Lower leg skin (tissue), 4 donors: ENCODE results near the gene DNAJC17. TPM values are rescaled to one million over a fixed set of nuclear protein-coding genes. Genes with fewer than 3 reads are reported as not detected.

Experiments used
- DNase-seq, 2 donors: peaks; one replicate each; pipeline ENCODE4 v3.0.0-alpha.2; 2019; ENCODE audit warnings: low spot score in 2 of 2
- H3K4me3 ChIP-seq: fragments of 200-600 bp; sonication (generic); 2 replicates; pipeline ENCODE4 v1.5.1; 2017; ENCODE audit warnings: mild to moderate bottlenecking, low read depth; ENCODE audit not compliant: poor library complexity, severe bottlenecking
- POLR2A ChIP-seq, 2 donors: fragments of 450-650 bp; IDR thresholded peaks; one replicate each; pipeline ENCODE4 v1.6.1; 2016 to 2017; ENCODE audit warnings: antibody characterized with exemption in 2 of 2, mild to moderate bottlenecking in 1 of 2, moderate library complexity in 1 of 2
- WGBS, 2 donors: methylation state at CpG; one replicate each; pipeline ENCODE4 v1.1.5; 2018; 5-methylcytosine and 5-hydroxymethylcytosine counted together
- intact Hi-C: fragments of 100-400 bp; cut with DNase I; formaldehyde crosslinking; loops from one replicate; pipeline ENCODE4 v1.15.0; 2023; ENCODE audit warnings: low total_unique reads
- total RNA-seq, 4 donors: library from RNA; depleted of rRNA; stranded (reverse); fragments of >200 nt; gene quantifications; one replicate each; pipeline ENCODE4 v1.1.0, GENCODE V29; 2016
- TF ChIP-seq, protein P1 (sequence below), 3 donors: fragments of 450-650 bp; IDR thresholded peaks; one replicate each; pipeline ENCODE4 v1.5.1; 2016; ENCODE audit warnings: antibody characterized with exemption in 3 of 3, mild to moderate bottlenecking in 3 of 3, moderate library complexity in 2 of 3

The DNAJC17 gene
- total RNA-seq, 4 donors from 2014 or later: 16.5 to 53.1 (median 29.3) TPM

DNA sequence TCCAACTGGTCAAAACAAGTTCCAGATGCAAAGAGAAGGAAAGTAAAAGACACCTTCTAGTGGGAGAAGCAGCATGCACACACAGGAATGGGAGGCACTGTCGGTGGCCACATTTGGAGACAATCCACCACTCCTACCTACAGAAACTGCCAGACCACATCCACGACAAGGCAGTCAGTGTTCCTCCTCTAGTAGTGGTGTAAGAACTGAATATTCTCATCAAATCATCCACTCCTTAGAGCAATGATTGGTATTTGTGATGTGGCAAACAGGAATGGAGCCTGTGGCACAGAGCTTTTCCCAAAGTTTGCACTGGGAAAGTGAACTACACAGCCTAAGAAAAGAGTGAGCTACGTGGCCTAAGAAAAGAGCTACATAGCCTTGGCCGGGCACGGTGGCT lies 31.5 kb upstream of the DNAJC17 start:
- no peak for TF ChIP-seq POLR2A (IDR thresholded peaks at IDR 0.05)
- TF ChIP-seq, protein P1, sequence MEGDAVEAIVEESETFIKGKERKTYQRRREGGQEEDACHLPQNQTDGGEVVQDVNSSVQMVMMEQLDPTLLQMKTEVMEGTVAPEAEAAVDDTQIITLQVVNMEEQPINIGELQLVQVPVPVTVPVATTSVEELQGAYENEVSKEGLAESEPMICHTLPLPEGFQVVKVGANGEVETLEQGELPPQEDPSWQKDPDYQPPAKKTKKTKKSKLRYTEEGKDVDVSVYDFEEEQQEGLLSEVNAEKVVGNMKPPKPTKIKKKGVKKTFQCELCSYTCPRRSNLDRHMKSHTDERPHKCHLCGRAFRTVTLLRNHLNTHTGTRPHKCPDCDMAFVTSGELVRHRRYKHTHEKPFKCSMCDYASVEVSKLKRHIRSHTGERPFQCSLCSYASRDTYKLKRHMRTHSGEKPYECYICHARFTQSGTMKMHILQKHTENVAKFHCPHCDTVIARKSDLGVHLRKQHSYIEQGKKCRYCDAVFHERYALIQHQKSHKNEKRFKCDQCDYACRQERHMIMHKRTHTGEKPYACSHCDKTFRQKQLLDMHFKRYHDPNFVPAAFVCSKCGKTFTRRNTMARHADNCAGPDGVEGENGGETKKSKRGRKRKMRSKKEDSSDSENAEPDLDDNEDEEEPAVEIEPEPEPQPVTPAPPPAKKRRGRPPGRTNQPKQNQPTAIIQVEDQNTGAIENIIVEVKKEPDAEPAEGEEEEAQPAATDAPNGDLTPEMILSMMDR (IDR thresholded peaks at IDR 0.05): no peak
- DNase-seq: no peak
- no peak overlapping the region for H3K4me3 ChIP-seq
- 69 to 83% methylated on average over 5 of the region's 5 CpGs for WGBS, 2 donors
- intact Hi-C loops: no loop called here

DNA sequence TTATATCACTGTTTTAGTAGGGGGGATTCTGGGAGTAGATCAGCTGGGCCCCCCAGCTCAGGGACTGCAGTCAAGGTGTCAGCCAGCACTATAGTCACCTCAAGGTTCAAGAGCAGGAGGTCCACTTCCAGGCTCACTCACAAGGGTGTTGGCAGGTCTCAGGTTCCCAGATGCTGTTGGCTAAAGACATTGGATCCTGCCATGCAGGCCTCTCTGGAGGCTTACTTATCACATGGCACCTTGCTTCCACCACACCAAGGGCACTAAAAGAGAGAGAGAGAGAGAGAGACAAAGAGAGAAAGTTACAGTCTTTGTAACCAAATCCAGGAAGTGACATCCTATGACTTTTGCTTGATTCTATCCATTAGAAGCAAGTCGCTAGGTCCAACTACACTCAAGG lies 28.7 kb upstream of the DNAJC17 start:
- H3K4me3 ChIP-seq: no peak overlapping the region
- DNase-seq: no peak
- TF ChIP-seq POLR2A (IDR thresholded peaks at IDR 0.05): no peak
- TF ChIP-seq, protein P1 (IDR thresholded peaks at IDR 0.05): no peak
- intact Hi-C loops: no loop called here
- WGBS, 2 donors: 100% methylated on average over 1 of the region's 1 CpG

- TF ChIP-seq, protein P1 (IDR thresholded peaks at IDR 0.05): no peak
- no peak for TF ChIP-seq POLR2A (IDR thresholded peaks at IDR 0.05)
- intact Hi-C loops: no loop called here
- DNase-seq: no peak
- H3K4me3 ChIP-seq: no peak overlapping the region
These were observed 25.6 kb upstream of the DNAJC17 start for GRCh38 chr15:40832903-40833302.

GRCh38 chr15:40831861-40832260 lies 24.6 kb upstream of the DNAJC17 start:
- TF ChIP-seq, protein P1 (IDR thresholded peaks at IDR 0.05): no peak
- TF ChIP-seq POLR2A (IDR thresholded peaks at IDR 0.05): no peak
- intact Hi-C loops: no loop called here
- WGBS, 2 donors: 82 to 86% methylated on average over 1 of the region's 1 CpG
- no peak overlapping the region for H3K4me3 ChIP-seq
- no peak for DNase-seq

DNA sequence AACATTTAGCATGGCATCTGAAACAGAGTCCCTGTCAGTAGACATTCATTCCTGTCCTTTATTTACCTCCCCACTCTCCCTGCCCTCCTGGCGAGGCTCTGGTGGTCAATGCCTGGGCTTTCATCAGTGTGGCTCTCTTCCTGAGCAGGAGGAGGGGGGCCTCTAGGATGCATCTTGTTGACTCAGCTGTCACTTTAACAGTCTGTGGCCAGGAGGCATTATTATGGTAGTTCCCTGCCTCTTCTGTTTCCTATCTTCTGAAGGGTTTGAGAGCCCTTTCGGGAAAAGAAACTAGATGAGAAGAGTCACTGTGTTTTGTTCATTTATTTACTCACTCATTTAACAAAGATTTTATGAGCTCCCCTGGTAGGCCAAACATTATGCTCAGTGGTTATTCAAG lies 23.6 kb upstream of the DNAJC17 start:
- H3K4me3 ChIP-seq: no peak overlapping the region
- DNase-seq: no peak
- whole genome bisulfite sequencing, 2 donors: 69 to 91% methylated on average over 2 of the region's 2 CpGs
- TF ChIP-seq, protein P1 (IDR thresholded peaks at IDR 0.05): no peak
- TF ChIP-seq POLR2A (IDR thresholded peaks at IDR 0.05): no peak
- intact Hi-C loops: no loop called here

DNA sequence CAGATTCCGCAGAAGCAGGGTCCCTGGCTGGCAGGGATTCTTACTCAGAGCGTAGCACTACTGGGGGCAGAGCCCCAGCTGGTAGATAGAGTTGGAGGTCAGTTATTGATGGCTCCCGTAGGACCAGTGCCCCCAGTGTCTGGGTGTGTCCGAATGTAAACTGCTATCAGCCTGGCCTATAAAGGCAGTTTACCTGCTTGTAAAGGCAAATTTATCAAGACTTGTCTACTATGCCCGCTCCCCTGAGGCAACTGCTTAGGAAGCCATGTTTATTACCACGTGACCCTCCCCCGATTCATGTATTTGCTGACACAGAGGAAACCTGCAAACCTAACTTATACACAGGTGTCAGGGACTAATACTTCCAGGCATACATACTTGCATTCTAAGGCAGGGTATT lies 21.8 kb upstream of the DNAJC17 start:
- TF ChIP-seq, protein P1 (IDR thresholded peaks at IDR 0.05): no peak
- TF ChIP-seq POLR2A (IDR thresholded peaks at IDR 0.05): no peak
- WGBS, 2 donors: 70 to 74% methylated on average over 6 to 7 of the region's 7 CpGs
- intact Hi-C loops: no loop called here
- H3K4me3 ChIP-seq: no peak overlapping the region
- no peak for DNase-seq
